GM04503 (cell line): ENCODE measurements around the gene ZNFX1.

Experiments used
- DNase-seq: peaks from one replicate; pipeline ENCODE4 v3.0.0-alpha.2; 2012; ENCODE audit warnings: low read depth

Gene ZNFX1

GRCh38 chr20:49292010-49292409 lies 14.2 kb upstream of the ZNFX1 start:
- DNase-seq, result no peak

- no peak for DNase-seq
These were observed 13.3 kb upstream of the ZNFX1 start for GRCh38 chr20:49291200-49291599.

- no peak for DNase-seq
These were observed 12.8 kb upstream of the ZNFX1 start for GRCh38 chr20:49290608-49291191.

GRCh38 chr20:49288784-49289696 lies 11.2 kb upstream of the ZNFX1 start:
- DNase-seq, result no peak

- no peak for DNase-seq
These were observed 10.4 kb upstream of the ZNFX1 start for GRCh38 chr20:49288250-49288751.

- DNase-seq, result peak; percentile 34
These were observed 9.8 kb upstream of the ZNFX1 start for GRCh38 chr20:49287555-49288249.

GRCh38 chr20:49286689-49287551 lies 9.1 kb upstream of the ZNFX1 start:
- no peak for DNase-seq

- DNase-seq, result no peak
These were observed 8.1 kb upstream of the ZNFX1 start for GRCh38 chr20:49285813-49286494.

- DNase-seq, result no peak
These were observed 7.4 kb upstream of the ZNFX1 start for GRCh38 chr20:49285233-49285668.

- no peak for DNase-seq
These were observed 7.0 kb upstream of the ZNFX1 start for GRCh38 chr20:49284818-49285217.

- no peak for DNase-seq
These were observed 6.1 kb upstream of the ZNFX1 start for GRCh38 chr20:49283703-49284625.

GRCh38 chr20:49283176-49283702 lies 5.4 kb upstream of the ZNFX1 start:
- no peak for DNase-seq

GRCh38 chr20:49282584-49283171 lies 4.8 kb upstream of the ZNFX1 start:
- DNase-seq, result no peak

- DNase-seq, result no peak
These were observed 4.1 kb upstream of the ZNFX1 start for GRCh38 chr20:49281913-49282467.

GRCh38 chr20:49281059-49281912 lies 3.4 kb upstream of the ZNFX1 start:
- no peak for DNase-seq

- no peak for DNase-seq
These were observed 2.7 kb upstream of the ZNFX1 start for GRCh38 chr20:49280463-49281058.

- DNase-seq, result no peak
These were observed 2.0 kb upstream of the ZNFX1 start for GRCh38 chr20:49279677-49280462.
